Activated CD4-positive, CD25-positive, alpha-beta regulatory T cell treated with anti-CD3 and anti-CD28 coated beads, Interleukin-2, amount 50 U/mL, for 72 hours (primary cell): ENCODE results near the gene FHIT.
"Not testable (repeated sequence)": the region's sequence is repeated elsewhere in the genome, so short reads cannot be mapped to it uniquely, and the experiment has no call there.

Experiments
- DNase-seq: peaks from one replicate; pipeline ENCODE4 v3.0.0; 2021

FHIT gene

DNA sequence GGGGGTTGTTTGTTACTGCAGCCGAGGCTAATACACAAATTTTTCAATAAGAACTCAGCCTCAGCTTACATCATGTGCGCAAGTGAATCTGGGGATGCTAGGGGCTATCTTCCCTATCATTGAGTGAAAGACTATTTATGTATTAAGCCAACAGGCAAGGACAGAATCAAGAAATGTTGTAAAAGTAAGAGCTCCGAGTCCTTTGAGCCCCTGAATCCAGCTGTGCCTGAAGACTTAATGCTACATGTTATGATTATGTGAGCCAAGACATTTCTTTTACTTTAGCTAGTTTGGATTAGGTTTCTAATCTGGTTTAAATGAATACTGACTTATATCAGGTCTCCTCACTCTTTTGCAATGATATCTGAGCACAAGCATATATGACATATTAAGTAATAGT is 1418.5 kb downstream of the FHIT start:
- no peak for DNase-seq

DNA sequence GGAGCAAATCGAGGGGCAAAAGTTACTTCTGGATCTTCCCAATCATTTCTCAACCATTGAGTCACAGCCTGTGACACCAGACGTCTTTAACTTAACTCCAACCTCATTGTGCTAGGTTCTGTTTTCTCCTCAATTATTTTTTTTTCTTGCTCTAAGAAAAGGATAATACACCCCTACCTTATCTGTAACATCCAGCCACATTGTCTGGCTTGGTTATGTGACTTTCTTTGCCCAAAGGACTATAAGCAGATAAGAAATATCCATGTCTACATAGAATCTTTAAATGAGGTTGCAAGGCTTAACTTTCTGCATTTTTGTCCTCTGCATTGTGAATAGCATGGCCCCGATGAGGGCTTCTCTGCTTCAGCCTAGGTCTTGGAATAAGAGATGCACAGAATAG is 1419.0 kb downstream of the FHIT start:
- DNase-seq = no peak

DNA sequence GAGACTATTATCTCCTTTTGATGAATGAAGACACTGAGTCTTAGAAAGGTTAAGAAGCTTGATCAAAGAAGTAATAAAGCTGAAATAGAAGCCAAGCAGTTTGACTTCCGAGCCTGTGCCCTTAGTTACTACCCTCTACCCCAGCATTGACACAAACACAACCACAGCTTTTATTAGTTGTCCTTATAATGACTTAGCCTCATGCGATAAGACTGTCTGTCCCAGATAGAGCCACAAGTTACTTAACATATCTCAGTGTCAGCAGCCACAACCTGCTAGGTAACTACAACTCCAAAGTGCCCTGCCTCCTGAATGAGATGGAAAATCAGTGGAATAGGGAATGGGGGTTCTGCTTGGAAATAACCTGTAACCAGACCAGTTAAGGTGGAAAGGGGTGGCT is 1419.9 kb downstream of the FHIT start:
- DNase-seq = no peak

DNA sequence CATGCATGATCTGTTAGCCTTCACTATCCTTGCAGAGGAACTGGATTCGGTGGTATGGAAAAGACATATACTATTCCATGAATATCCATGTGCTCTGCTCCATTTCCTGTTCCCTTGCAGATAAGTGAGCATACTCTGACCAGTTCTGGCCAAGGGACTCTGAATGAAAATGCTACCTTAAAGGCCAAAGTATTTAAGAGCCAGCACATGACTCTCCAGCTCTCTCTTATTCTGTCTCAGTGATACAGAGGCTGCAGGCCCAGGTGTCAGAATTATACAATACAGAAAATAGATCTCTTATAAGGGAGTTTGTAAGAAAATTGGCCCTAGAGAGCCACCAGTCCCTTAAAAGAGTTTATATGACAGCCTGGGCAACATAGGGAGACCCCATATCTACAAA is 1421.7 kb downstream of the FHIT start:
- no peak for DNase-seq

DNA sequence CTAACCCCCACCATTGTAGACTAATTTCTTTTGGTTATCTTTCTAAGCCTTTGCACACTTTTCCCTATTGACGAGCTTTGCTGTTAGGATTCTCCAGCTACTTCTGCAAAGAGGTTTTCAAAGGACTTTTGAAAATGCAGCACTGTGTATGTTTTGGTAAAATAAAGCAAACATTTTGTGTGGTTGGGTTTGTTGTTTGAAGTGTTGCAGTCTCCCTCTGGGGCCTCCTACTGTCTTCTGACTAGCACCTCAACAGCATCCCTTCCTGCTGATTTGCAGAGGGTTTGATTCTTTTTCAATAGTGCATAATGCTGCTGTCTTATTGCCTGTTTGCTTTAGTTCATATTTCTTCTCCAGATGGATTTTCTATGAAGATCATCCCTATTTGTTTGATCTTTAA is 1426.4 kb downstream of the FHIT start:
- DNase-seq = no peak

DNA sequence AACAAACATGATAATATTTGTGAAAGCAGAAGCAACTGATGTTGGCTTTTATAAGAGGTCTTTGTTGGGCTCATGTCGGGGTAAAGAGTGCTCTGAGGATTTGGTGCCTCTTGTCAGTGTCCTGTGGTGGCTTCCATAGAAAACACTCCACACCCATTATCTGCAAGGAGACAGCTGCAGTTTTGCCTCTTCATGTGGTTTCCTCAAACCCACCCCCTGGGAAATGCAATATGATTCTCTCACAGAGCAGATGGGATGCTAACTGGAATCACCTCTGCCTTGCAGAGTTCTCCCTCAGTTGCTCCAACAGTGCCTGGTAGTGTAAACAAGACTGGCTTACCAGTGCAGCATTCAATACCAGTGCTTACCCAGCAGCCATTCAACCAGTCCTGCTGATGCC is 1430.0 kb downstream of the FHIT start:
- no peak for DNase-seq

DNA sequence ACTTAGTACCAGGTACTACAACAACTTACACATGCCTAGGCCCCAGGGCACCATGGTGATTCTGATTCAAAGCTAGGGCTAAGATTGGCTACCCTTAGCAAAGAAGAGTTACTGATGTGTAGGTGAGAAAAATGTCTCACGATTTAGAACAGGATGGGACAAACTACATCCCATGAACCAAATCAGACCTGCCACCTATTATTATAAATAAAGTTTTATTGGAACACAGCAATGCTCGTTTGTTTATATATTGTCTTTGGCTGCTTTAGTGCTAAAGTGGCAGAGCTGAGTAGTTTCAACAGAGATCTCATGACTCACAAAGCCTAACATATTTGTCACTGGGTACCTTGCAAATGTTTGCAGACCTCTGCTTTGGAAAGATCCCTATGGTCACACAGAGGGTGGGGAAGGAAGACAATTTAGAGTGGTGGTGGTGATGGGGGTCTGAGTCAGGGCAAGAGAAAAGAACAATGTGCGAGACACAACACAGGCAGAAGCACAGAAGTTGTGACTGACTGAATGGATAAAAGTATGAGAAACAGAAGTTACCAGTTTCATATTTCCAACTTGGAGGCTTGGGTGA is 1430.8 kb downstream of the FHIT start:
- DNase-seq = no peak

DNA sequence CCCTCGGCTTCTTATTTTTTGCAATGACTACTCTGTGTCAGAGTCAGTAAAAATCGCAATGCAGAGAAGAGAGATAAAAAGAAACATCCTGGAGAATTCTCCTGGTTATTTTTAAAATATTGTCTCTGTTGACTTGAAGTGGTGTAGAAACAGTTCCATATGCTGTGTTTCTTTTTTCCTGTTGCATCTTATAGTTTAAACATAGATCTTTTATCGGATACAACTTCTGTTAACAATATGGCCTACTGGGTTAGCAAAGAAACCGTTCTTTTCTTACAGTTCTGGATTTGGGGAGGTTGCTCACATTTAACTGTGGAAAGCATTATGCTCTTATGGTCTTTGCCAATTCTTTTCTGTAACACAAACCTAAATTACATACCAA is 1432.3 kb downstream of the FHIT start:
- no peak for DNase-seq

DNA sequence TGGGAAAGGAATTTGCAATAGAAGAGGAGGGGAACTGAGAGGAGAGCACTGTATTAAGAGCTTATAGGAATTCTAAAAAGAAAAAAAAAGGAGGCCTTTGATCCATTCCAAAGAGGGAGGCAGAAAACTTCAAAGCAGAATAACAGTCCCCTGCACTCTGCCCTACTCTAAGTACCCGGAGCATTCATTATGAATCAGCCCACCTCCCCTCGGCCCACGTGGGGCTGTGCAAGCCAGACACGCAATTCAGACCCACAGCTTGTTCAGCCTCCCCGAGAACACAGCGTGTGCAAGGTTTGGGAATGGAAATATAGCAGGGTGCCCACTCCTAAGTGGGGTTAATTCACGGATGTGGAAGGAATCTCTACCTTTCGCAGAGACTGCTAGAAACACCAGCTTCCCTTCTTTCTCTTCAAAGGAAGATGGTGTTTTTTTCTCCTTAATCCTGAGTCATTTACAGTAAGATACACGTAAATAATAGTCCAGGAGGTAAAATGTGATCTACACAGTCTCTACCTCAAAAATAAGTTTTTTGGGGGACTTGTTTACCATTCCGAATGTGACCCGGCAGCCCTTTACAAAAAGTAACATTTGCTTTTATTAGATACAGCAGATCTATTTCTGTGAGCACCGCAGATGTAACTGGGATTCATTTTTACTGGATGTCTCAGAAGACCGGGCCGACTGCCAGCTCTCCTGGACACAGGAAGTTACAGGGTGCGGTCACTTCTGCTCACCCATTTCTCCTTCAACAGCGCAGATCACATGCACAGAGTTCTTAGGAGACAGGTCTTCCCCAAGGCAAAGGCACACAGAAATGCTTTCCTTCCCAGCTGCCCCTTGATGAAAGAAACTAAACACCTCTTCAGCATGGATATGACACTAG is 1433.0 kb downstream of the FHIT start:
- no peak for DNase-seq

DNA sequence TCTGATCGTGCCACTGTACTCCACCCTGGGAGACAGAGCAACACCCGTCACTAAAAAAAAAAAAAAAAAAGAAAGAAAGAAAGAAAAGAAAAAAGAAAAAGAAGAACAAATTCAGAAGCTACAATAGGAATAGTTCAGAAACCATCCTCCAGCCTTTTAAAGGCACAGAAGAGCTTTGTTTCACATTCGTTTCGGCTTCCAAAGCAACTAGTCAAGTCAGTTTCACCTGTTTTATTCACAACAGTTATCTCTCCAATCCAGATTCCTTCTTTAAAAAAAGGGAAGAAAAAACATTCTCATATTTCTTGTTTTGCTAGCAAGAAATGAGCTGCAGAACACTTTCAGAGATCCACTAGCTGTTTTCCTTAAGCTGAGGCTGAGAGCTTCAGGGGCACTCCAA is 1433.7 kb downstream of the FHIT start:
- no peak for DNase-seq

DNA sequence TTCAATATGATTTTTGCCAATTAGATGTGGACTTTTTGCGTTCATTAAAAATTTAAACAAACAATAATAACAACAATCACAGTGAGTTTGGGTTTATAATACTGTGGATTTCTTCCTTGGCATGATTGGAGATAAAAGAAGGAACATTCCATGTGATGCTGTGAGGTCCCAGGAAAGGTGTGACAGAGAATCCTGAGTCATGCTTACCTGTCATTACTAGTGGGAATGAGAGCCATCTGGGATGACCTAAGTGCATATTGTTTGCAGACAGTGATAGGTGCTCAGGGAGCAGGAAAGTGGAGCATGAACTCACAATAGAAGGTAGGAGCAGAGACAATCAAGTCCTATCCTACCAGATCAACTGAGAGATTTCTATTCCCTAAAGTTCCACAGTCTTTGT is 1434.9 kb downstream of the FHIT start:
- no peak for DNase-seq

DNA sequence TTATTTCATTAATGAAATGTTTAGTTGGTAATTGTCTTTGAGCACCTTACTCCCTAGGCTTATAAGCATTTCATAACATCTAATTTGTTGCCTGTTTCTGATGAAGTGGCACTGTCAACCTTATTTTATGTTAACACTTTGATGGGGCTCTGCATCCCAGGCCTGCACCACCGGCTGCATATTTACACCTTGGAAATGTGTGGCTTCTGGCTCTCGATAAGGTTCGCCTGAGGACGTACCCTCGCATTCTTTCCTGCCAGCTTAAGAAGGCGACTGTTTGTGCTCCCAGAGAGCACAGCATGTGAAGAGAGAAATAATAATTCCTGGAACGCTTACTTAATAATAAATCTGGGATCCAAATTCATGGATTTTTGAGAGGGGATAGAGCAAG is 1438.1 kb downstream of the FHIT start:
- no peak for DNase-seq

DNA sequence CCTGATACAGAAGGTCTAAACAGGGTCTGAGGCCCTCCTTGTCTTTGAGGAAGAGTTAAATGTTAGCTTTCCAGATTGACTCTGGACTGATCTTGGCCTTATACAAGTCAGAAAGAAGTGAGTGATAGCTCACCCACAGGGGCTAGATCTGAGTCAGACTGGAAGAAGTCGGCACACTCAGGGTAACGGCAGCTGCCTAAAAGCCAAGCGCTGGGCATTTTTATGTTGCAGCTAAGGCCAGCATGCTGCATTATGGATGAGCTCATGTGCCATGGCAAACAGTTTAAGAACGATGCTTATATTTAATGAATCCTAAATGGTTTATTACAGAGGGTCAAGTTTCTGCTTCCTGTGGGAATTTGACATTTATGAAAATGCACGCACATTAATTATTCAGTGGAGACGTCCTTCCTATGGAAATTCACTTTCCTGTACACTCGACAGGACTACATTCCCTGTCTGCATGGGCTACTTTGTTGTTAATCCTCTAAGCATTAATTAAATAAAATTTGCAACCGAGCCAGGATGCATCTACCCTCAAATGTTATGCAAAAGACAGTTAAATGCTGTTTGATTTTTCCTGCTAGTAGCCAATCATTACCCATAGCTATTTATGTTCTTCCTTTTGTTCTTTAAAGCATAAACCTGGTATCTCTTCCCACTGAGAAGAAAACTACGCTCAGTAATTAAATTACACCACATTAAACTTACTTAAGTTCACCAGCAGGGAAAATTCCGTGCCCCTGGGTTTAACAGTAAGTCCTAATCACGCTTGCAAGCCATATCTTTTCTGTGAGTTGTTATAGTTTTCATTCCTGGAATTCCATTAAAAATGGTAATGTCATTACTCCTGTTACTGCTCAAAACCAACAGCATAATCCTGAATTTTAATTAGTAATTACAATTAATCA is 1438.8 kb downstream of the FHIT start:
- DNase-seq = no peak

DNA sequence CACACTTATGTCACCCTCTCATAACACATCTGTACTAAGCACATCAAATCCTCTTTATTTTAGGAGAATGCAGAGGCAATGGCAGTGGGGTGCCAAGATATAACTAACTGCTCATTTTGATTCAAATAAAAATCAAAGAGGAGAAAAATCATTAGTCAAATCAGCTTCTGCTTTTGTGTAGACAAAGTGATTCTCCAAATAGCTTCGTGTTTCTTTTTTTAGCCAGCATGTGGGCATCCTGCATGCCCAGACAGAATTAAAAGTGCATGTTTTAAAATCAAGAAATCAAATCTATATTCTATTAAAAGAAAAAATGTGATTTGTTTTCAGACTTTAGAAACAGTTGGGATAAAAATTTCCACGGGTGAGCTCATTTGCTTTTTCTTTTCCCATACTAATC is 1440.1 kb downstream of the FHIT start:
- DNase-seq = no peak

DNA sequence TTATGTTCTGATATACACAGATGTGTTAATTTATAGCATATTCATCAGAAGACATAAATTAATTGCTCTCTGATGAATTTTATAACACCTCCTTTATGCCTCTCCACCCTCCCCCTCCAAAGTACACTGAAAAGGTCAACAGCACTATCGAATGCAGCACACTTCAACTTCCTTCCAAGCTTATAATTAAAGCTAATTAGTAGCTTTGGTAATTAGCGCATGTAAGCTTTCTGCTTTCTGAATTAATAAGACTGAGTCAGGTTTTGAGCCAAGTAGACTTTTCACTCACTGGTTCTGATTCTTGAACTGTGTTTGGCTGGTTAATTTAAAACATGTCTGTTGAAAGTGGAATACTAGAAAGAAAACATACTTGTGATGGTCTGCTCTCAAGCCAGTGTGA is 1440.6 kb downstream of the FHIT start:
- no peak for DNase-seq

DNA sequence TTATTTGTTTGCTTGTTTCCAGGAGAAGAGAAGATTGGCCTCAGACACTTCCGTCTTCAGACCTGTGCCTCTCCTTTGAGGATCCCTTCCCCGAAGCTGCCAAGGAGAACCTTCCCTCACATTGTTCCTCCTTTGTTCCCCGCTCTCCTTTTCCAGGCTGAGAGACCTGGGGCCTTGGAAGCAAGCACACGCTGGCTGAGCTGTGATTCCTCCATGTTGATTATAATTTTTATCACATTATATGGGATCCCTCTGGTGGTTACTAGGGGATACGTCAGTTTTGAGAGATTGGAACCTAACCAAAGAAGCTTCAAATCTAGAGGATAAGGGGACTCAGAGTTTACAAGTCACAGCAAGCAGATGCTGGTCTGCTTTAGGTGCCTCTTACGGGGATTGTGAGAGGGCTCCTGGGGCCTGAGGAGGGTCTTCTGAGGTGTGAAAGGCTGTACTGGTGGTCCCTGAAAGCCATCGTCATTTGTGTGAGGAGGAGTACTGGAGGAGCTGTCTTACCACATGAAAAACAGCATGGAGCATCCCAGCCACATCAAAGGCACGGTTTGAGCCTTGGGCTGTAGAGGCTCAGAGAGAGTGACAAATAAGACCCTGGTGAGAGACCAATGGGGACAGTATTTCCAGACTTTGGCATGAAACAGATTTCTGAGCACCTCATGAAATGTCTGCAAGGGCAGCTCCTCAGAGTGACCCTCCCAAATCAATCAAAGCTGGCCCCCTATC is 1441.4 kb downstream of the FHIT start:
- no peak for DNase-seq

DNA sequence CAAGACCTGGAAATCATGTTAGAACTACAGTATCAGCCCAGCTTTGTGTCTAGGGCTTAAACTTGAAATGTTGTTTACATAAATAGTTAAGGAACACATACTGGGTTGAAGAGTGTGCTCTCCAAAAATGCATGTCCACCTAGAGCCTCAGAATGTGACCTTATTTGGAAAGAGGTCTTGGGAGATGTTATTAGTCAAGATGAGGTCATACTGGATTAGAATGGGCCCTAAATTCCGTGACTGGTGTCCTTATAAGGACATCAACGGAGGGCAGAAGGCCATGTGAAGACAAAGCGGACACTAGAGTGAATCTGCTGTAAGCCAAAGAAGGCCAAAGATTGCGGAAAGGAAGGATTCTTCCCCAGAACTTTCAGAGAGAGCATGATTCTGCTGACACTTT is 1442.2 kb downstream of the FHIT start:
- no peak for DNase-seq

DNA sequence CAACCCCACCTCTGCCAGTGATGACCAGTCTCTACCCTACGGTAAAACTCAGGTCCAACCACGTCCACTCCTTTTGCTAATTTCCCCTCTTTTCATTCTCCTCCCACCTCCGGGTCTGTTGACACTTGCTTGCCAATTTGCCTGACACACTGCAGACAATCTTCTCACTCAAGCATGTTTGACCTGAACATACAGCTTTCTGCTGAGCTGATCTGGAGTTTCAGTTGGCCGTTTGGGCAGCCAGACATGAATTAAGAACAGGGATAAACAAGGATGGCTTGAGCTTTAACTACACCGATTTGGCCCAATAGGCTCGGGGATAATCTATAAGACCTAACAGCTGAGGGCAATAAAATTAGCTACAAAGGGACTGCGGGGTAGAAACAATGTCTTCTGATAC is 1442.8 kb downstream of the FHIT start:
- DNase-seq = no peak

DNA sequence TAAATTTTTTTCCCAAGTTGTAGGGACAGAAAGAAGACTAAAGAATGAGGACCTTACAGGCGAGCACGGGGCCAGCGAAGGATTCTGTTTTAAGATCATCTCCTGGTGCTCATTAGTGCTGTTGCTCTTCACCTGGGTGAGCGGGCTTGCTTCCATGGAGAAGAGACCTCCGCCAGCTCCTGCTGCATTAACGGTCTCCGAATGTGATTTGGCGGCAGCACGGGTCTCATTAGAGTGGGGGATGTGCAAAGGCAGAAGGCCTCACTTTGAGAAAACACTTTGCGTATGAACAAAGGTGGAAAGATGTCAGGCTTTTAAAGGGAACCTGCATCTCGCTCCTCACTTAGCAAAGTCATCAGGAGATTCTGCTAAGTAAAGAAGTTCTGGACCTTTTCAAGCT is 1448.0 kb downstream of the FHIT start:
- no peak for DNase-seq

DNA sequence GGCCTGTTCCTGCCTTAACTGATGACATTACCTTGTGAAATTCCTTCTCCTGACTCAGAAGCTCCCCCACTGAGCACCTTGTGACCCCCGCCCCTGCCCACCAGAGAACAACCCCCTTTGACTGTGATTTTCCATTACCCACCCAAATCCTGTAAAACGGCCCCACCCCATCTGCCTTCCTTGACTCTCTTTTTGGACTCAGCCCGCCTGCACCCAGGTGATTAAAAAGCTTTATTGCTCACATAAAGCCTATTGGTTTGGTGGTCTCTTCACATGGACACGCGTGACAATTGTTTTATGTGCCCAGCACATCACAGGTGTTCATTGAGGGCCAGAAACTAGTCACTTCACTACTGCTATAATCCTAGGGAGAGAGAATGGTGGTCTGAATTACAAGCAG is 1448.8 kb downstream of the FHIT start:
- DNase-seq = not testable (repeated sequence)

DNA sequence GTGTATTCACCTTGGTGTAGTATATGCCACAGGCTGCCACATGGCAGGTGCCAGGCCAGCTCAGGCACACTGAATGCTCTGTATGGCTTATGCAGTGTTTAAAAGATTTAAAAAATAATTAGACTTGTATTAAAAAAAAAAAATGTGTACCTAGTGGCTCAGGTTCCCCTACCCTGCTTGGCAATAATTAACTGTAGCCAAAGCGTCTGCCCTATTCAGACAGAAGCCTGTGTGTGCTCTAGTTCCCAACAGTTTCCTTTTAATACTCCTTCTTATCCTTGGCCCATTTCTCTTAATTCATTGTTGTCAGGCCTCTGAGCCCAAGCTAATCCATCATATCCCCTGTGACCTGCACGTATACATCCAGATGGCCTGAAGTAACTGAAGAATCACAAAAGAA is 1449.2 kb downstream of the FHIT start:
- no peak for DNase-seq

DNA sequence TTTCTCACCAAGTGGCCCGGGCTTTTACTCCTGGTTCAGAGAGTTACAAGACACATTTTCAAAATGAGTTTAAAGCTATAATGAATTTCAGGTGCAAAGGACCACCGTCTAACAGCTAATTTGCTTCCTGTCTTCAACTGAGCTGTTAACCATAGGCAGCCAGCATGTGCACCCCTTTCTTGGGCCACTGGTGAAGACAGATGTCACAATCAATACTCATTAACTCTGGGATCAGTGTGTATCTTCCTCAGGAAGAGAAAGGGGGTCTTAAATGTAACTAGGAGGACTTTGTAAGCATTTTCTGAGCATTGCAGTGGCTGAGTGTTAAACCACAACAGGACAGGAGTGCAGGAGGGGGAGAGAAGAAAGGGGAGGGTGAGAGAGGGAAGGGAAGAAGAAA is 1450.8 kb downstream of the FHIT start:
- DNase-seq = no peak
